ENCODE measurements around the gene SOBP.
"Not testable (repeated sequence)": the region's sequence is repeated elsewhere in the genome, so short reads cannot be mapped to it uniquely, and the experiment has no call there.

GRCh38 chr6:107520706-107521105, 30.8 kb downstream of the SOBP start:
- TF ChIP-seq, protein P1, sequence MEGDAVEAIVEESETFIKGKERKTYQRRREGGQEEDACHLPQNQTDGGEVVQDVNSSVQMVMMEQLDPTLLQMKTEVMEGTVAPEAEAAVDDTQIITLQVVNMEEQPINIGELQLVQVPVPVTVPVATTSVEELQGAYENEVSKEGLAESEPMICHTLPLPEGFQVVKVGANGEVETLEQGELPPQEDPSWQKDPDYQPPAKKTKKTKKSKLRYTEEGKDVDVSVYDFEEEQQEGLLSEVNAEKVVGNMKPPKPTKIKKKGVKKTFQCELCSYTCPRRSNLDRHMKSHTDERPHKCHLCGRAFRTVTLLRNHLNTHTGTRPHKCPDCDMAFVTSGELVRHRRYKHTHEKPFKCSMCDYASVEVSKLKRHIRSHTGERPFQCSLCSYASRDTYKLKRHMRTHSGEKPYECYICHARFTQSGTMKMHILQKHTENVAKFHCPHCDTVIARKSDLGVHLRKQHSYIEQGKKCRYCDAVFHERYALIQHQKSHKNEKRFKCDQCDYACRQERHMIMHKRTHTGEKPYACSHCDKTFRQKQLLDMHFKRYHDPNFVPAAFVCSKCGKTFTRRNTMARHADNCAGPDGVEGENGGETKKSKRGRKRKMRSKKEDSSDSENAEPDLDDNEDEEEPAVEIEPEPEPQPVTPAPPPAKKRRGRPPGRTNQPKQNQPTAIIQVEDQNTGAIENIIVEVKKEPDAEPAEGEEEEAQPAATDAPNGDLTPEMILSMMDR (conservative IDR thresholded peaks at IDR 0.05 in 1 of 2, IDR thresholded peaks at IDR 0.05 in 1 of 2; ENCODE audit: low read depth in 1 of 2, low read length in 2 of 2) = not testable (repeated sequence)
- not testable (repeated sequence) for TF ChIP-seq EZH2 (IDR thresholded peaks at IDR 0.05; ENCODE audit: low read length, missing control alignments)
